HepG2 (cell line): ENCODE measurements around the gene GRIN3B. TPM values are rescaled to one million over a fixed set of nuclear protein-coding genes. Genes with fewer than 3 reads are reported as not detected.

ENCODE experiments used
- ARNT ChIP-seq: fragments of 450-650 bp; IDR thresholded peaks from 2 replicates; pipeline ENCODE4 v1.6.1; 2017
- ASH2L ChIP-seq: fragments of 300-600, 200-600 bp; sonication (generic); IDR thresholded peaks from 2 replicates; pipeline ENCODE4 v1.7.0; 2017; ENCODE audit warnings: low read depth, mild to moderate bottlenecking, moderate library complexity, mixed read lengths, low read length; ENCODE audit not compliant: insufficient read length
- BRF2 ChIP-seq: sonication (generic); formaldehyde crosslinking; IDR thresholded peaks from 2 replicates; pipeline ENCODE4 v1.8.1; 2022; ENCODE audit warnings: mild to moderate bottlenecking, missing genetic modification reagents
- CENPT ChIP-seq: sonication (generic); formaldehyde crosslinking; IDR thresholded peaks from 2 replicates; pipeline ENCODE4 v1.8.0; 2022; ENCODE audit warnings: low read depth, mild to moderate bottlenecking, moderate library complexity, missing genetic modification reagents
- CHD4 ChIP-seq: fragments of 200-600 bp; sonication (generic); IDR thresholded peaks from 2 replicates; pipeline ENCODE4 v1.7.0; 2017; ENCODE audit warnings: mild to moderate bottlenecking, low read length, borderline replicate concordance
- DMAP1 ChIP-seq: IDR thresholded peaks from 2 replicates; pipeline ENCODE4 v1.6.1; 2016
- GLI4 ChIP-seq: sonication (generic); formaldehyde crosslinking; IDR thresholded peaks from 2 replicates; pipeline ENCODE4 v1.5.1; 2020; ENCODE audit warnings: missing genetic modification reagents, mild to moderate bottlenecking, moderate library complexity, borderline replicate concordance
- GZF1 ChIP-seq: sonication (generic); formaldehyde crosslinking; IDR thresholded peaks from 2 replicates; pipeline ENCODE4 v1.5.1; 2020; ENCODE audit warnings: mild to moderate bottlenecking, missing genetic modification reagents
- HNRNPL ChIP-seq: fragments of 200-400 bp; formaldehyde crosslinking; IDR thresholded peaks from 2 replicates; pipeline ENCODE4 v1.6.1; 2017; ENCODE audit warnings: mild to moderate bottlenecking, low read depth, low read length
- HNRNPUL1 ChIP-seq: fragments of 200-400 bp; formaldehyde crosslinking; IDR thresholded peaks from 2 replicates; pipeline ENCODE4 v1.6.1; 2017; ENCODE audit warnings: low read depth, mild to moderate bottlenecking, low read length, moderate library complexity
- IRX3 ChIP-seq: sonication (generic); formaldehyde crosslinking; IDR thresholded peaks from 2 replicates; pipeline ENCODE4 v1.8.1; 2023; ENCODE audit warnings: mild to moderate bottlenecking, low read depth, missing genetic modification reagents, borderline replicate concordance
- MBD4 ChIP-seq: IDR thresholded peaks from 2 replicates; pipeline ENCODE4 v1.6.1; 2012; ENCODE audit warnings: low read length, inconsistent platforms, borderline replicate concordance
- NCOA2 ChIP-seq: sonication (generic); formaldehyde crosslinking; IDR thresholded peaks from 2 replicates; pipeline ENCODE4 v1.8.0; 2022; ENCODE audit warnings: inconsistent platforms
- PITX1 ChIP-seq: sonication (generic); formaldehyde crosslinking; IDR thresholded peaks from 2 replicates; pipeline ENCODE4 v1.5.1; 2020; ENCODE audit warnings: mild to moderate bottlenecking, missing genetic modification reagents
- POLR2G ChIP-seq: fragments of 200-400 bp; formaldehyde crosslinking; IDR thresholded peaks from 2 replicates; pipeline ENCODE4 v1.6.1; 2018; ENCODE audit warnings: mild to moderate bottlenecking, low read depth, low read length, moderate library complexity
- RELA ChIP-seq: sonication (generic); formaldehyde crosslinking; IDR thresholded peaks from 2 replicates; pipeline ENCODE4 v1.4.0; 2020; ENCODE audit warnings: missing genetic modification reagents
- RFX1 ChIP-seq: fragments of 450-650 bp; IDR thresholded peaks from 2 replicates; pipeline ENCODE4 v1.6.1; 2017
- STAG1 ChIP-seq: sonication (generic); formaldehyde crosslinking; IDR thresholded peaks from 2 replicates; pipeline ENCODE4 v1.4.0; 2020; ENCODE audit warnings: missing genetic modification reagents
- TCF7 ChIP-seq: sonication (generic); IDR thresholded peaks from 2 replicates; pipeline ENCODE4 v1.6.1; 2016; ENCODE audit warnings: antibody characterized with exemption, low read depth
- ZNF282 ChIP-seq: fragments of 450-650 bp; IDR thresholded peaks from 2 replicates; pipeline ENCODE4 v1.6.1; 2018; ENCODE audit not compliant: partially characterized antibody
- ZNF432 ChIP-seq: sonication (generic); formaldehyde crosslinking; IDR thresholded peaks from 2 replicates; pipeline ENCODE4 v1.5.0; 2020; ENCODE audit warnings: missing genetic modification reagents, mild to moderate bottlenecking, borderline replicate concordance
- ZNF44 ChIP-seq: sonication (generic); formaldehyde crosslinking; IDR thresholded peaks from 2 replicates; pipeline ENCODE4 v1.5.1; 2020; ENCODE audit warnings: mild to moderate bottlenecking, missing genetic modification reagents
- ZNF576 ChIP-seq: sonication (generic); formaldehyde crosslinking; IDR thresholded peaks from 2 replicates; pipeline ENCODE4 v1.4.0; 2020; ENCODE audit warnings: mild to moderate bottlenecking, missing genetic modification reagents
- ZNF652 ChIP-seq: IDR thresholded peaks from 2 replicates; pipeline ENCODE4 v1.6.1; 2016; ENCODE audit warnings: low read depth, borderline replicate concordance
- ZNF83 ChIP-seq: sonication (generic); formaldehyde crosslinking; IDR thresholded peaks from 2 replicates; pipeline ENCODE4 v1.4.0; 2020; ENCODE audit warnings: missing genetic modification reagents, mild to moderate bottlenecking, borderline replicate concordance
- polyA plus RNA-seq, 8 experiments: library from polyadenylated mRNA; depleted of rRNA in 3 of 8; stranded (reverse) in 7 of 8; unstranded in 1 of 8; fragments of >200 nt; fragmentation: Illumina TruSeq in 4 of 8; extraction: Trizol in 4 of 8; gene quantifications; 2 replicates each; pipeline versions ENCODE4 v1.2.1 to v1.2.3, GENCODE V29; 2011 to 2016; ENCODE audit warnings: low read depth in 4 of 8, missing spikeins in 1 of 8, mixed read lengths in 1 of 8; ENCODE audit not compliant: insufficient read depth in 1 of 8
- total RNA-seq, 5 experiments: library from RNA; depleted of rRNA; stranded (reverse); fragments of >200 nt; fragmentation: Illumina TruSeq; extraction: Trizol; gene quantifications; 2 replicates each; pipeline ENCODE4 v1.2.3, GENCODE V29; 2016; ENCODE audit warnings: low read depth in 1 of 5
- TF ChIP-seq, protein P1 (sequence below): sonication (generic); formaldehyde crosslinking; IDR thresholded peaks from 2 replicates; pipeline ENCODE4 v1.5.1; 2020; ENCODE audit warnings: missing genetic modification reagents, mild to moderate bottlenecking, borderline replicate concordance
- TF ChIP-seq, protein P2 (sequence below): sonication (generic); formaldehyde crosslinking; IDR thresholded peaks from 2 replicates; pipeline ENCODE4 v1.4.0; 2020; ENCODE audit warnings: missing genetic modification reagents

Gene GRIN3B
- total and polyA plus RNA-seq, 2 of the 13 experiments (the other 11 are each of a cell fraction or from before 2014, with no cell fraction given): 0.07 to 0.20 TPM

DNA sequence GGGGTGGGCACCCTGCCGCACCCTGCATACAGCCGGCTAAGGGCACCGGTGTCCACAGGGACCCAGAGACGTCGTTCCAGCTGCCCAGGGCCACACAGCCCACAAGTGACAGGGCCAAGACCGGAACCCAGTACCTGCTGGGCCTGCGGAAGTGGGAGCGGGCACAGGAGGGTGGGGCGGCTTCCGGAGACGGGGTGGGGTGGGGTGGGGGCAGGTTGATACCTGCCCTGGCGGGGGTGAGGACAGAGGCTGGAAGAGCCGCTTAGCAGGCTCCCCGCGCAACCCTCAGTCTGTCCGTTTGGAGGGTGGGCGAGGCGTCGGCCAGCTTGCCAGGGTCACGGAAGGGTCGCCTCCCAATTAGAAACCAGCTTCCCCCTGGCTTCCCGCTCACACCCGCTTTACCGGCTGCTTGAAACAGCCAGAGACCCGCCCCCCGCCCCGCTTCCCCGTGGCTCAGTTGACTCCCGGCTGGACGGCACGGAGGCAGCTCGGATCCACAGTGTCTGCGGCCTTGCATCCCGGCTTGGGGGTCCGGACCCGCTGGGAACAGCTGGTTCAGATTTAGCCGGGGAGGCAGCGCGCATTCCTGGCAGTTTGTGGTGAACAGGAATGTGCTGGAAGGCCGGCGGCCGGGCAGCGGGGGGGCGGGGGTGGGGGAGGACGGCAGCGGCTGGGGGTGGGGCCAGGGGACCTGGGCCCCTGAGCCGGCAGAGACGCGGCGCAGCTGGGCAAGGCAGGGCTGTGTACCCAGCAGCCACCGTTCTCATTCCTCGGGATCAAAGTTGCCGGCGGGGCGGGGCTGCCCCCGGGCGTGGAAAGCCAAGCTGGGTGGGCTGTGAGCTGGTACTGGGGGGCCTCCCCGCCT is 28.1 kb downstream of the GRIN3B start (continued):
- TF ChIP-seq ZNF576 (CRISPR knock-in tag): no peak
- no peak for TF ChIP-seq ZNF432
- TF ChIP-seq HNRNPL: peak; percentile 76; the same call in 1 of the 2 replicates
- no peak for TF ChIP-seq HNRNPUL1
- TF ChIP-seq, protein P1, sequence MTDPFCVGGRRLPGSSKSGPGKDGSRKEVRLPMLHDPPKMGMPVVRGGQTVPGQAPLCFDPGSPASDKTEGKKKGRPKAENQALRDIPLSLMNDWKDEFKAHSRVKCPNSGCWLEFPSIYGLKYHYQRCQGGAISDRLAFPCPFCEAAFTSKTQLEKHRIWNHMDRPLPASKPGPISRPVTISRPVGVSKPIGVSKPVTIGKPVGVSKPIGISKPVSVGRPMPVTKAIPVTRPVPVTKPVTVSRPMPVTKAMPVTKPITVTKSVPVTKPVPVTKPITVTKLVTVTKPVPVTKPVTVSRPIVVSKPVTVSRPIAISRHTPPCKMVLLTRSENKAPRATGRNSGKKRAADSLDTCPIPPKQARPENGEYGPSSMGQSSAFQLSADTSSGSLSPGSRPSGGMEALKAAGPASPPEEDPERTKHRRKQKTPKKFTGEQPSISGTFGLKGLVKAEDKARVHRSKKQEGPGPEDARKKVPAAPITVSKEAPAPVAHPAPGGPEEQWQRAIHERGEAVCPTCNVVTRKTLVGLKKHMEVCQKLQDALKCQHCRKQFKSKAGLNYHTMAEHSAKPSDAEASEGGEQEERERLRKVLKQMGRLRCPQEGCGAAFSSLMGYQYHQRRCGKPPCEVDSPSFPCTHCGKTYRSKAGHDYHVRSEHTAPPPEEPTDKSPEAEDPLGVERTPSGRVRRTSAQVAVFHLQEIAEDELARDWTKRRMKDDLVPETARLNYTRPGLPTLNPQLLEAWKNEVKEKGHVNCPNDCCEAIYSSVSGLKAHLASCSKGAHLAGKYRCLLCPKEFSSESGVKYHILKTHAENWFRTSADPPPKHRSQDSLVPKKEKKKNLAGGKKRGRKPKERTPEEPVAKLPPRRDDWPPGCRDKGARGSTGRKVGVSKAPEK (CRISPR knock-in tag): no peak
- no peak for TF ChIP-seq RELA (CRISPR knock-in tag)
- no peak for TF ChIP-seq STAG1 (CRISPR knock-in tag)
- TF ChIP-seq ARNT: no peak
- TF ChIP-seq ZNF83 (CRISPR knock-in tag): no peak
- no peak for TF ChIP-seq ZNF282
- no peak for TF ChIP-seq IRX3
- peak; percentile 45; the same call in 1 of the 2 replicates for TF ChIP-seq DMAP1 (CRISPR knock-in tag)
- TF ChIP-seq ASH2L: peak; percentile 55
- peak; percentile 44 for TF ChIP-seq POLR2G
- no peak for TF ChIP-seq ZNF652 (CRISPR knock-in tag)
- TF ChIP-seq CHD4: no peak
- TF ChIP-seq NCOA2 (CRISPR knock-in tag): peak; percentile 30; the same call in 1 of the 2 replicates
- TF ChIP-seq RFX1: no peak
- TF ChIP-seq CENPT: no peak
- peak; percentile 72 for TF ChIP-seq TCF7
- no peak for TF ChIP-seq MBD4
- TF ChIP-seq GLI4 (CRISPR knock-in tag): no peak
- 0 out of 2 replicates have a peak, but pooled peaks have one; percentile 31 for TF ChIP-seq PITX1
- TF ChIP-seq ZNF44 (CRISPR knock-in tag): no peak
- TF ChIP-seq BRF2 (CRISPR knock-in tag): no peak
- TF ChIP-seq, protein P2, sequence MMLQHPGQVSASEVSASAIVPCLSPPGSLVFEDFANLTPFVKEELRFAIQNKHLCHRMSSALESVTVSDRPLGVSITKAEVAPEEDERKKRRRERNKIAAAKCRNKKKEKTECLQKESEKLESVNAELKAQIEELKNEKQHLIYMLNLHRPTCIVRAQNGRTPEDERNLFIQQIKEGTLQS: no peak
- no peak for TF ChIP-seq GZF1
